NOMO-1 treated with DMSO at 0.1 percent for 48 hours (cell line): Measurements from ENCODE around the gene NR5A1.
A peak's percentile ranks its signal among the peaks of the same experiment; 100 is the strongest.

Experiments used
- DNase-seq: peaks from one replicate; lab custom pipeline; 2025; ENCODE audit not compliant: unreplicated experiment; lab: John Stamatoyannopoulos, UW

NR5A1 gene

DNA sequence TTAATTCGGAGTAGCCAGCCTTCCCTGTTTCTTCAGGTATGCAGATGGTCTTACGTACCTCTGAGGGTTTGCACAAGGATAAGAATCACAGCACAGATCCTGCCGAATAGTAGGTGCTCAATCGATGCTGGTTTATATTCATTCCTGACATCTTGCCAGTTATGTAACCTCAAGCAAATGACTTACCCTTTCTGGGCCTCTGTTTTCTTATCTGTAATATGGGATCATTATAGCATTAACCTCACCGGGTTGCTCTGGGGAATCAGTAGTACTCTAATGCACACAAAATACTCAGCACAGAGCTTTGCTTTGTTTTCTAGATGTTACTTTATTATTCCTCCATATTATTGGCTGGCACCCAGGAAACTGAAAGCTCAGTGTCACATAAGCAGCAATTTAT is 7.7 kb upstream of the NR5A1 start:
- DNase-seq = no peak

DNA sequence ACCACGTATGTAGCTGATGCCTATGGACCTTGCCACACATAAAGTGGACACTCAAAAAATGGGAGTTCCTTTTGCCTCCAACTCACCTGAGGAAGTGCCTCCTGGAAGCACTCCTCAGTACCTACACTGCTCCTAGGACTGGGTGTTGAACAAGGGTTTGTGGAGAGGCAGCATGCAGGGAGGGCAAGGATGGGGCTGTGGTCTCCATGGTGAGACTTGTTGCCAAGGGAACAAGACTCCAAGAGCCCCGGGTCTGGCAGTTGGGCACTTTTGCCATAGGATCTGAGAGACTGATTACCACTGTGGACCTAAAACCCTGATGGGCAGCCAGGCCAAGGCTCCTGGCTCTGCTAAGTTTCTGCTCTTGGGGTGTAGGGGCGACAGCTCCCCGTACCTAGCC is 6.9 kb upstream of the NR5A1 start:
- DNase-seq = no peak

DNA sequence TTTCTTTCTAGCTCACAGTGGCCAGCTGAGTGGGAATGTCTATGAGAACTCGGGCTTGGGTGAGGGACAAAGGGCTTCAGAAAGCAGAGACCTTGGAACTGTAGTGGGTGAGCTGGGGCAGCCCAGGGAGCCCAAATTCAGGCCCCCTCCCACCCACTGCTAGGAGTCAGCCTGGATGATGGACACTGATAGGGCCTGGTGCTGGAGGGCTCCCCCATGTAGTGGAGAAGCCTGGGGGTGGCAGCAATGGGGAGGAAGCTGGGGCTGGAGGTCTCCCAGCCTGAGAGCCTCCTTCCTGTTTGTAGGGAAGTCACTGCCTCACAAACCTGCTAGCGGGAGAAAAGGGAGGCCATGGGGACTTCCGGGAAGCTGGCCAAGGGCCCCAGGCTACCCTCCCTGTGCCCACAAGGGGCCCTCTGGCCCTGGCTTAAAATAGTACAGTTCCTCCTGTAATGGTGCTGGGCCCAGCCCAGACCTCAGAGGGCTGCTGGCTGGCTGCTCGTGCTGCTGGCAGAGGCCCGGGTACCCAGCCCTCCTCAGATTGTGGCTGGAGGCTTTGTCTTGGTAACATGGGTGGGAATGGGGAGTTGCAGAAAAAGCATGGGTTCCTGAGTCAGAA is 6.3 kb upstream of the NR5A1 start:
- DNase-seq = peak; percentile 44

DNA sequence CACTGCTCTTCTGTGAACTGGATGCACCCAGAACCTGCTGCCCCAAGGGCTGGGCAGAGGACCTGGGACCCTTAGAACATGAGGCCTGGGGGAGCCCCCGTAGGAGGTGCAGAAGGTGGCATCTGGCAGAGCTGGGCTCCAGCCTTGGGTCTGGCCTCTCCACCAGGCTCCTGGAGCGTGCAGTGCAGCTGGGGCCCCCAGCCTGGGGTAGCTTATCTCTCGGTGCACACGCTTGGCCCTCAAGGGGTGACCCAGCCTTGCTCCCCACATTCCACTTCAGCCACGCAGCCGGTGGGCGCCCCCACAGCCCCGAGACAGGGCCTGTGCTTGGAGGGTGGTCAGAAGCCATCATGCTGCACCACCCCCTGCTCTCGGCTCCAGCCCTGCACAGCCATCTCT is 5.6 kb upstream of the NR5A1 start:
- no peak for DNase-seq

DNA sequence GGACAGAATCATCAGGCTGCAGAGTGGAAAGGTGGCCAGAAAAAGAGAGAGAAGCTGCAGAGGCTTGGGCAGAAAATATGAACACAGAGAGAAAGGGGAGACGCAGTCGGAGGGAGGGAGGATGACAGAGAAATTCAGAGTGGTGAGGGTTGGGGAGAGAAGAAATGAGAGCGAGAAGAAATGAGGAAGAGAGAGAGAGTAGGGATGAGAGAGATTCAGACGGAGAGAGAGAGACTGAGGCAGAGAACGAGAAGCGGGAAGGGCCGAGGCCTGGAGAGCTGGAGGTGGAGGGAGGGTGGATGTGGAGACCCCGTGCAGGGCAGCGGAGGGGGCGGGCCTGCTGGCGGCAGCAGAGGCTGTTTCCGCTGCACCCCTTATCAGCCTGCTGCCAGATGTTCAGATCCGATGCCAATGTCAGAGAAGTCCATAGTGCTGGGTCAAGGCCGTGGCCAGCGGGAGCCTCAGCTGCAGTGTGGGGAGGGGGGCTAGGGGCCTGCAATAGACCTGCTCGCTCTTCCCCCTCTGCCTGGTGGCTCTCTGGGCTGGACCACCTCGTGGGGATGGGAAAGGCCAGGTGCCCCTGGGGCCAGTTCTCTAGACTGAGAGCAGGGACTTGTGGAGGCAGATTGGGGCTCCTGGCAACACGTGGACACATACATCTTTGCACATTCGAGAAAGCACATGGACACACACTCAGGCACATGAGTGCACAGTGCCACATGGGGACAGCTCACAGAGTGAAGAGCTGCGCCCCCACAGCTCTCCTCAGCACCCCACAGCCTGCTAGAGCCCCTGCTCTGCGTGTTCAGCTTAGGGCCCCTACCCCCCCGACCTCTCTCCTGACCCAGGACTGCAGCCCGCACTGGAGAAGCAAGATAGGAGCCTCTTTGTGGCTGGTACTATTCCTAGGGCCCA is 4.9 kb upstream of the NR5A1 start:
- no peak for DNase-seq

DNA sequence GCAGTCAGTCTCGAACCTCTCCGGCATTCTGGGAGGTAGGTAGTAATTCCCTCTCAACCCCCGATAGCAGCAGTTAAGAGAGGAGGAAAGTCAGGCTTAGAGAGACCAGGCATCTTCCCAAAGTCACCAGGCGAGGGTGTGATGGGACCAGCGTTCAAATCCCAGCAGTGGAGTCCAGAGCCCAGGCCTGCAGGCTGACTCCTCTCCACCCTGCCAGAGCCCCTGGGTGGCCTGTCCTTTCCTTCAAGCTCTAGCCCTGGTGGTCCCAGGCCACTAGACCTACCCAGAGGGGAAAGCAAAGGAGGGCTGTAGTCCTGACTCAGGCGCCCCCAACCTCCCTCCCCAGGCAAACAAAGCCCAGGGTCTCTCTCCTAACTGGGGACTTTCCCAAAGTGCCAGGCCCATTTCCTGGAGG is 4.2 kb upstream of the NR5A1 start:
- DNase-seq = no peak

DNA sequence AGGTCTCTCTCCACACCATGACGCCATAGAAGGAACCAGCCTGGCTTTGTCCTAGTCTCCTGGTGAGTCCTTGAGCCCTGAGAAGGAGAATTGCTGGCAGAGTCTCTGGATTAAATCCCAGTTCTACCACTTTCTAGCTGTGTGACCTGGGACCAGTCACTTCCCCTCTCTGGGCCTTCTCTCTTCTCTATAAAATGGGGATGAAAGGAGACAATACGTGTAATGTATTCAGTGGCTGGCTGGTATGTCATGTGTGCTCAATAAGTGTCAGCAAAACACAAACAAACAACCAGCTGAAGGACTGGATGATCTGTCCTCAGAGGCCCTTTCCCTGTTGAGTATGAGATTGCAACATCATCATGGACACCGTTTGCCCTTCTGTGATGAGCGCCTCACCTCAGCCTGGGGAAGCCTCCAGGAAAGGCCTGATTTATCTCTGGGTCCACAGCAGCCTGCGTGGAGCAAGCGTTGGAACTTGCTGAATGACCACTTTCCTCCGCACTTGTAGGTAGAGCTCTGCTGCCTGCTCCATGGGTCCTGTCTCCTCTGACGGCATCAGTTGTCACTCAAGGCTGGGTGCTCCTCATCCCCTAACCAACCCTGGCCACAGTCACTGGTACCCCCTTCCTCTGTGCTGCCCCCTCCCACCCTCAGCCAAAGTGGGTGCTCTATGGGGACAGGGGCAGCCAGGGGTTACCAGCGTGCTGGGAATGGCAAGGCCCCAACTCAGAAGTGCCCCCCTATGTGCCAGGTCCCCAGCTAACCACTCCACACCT is 3.6 kb upstream of the NR5A1 start:
- no peak for DNase-seq

DNA sequence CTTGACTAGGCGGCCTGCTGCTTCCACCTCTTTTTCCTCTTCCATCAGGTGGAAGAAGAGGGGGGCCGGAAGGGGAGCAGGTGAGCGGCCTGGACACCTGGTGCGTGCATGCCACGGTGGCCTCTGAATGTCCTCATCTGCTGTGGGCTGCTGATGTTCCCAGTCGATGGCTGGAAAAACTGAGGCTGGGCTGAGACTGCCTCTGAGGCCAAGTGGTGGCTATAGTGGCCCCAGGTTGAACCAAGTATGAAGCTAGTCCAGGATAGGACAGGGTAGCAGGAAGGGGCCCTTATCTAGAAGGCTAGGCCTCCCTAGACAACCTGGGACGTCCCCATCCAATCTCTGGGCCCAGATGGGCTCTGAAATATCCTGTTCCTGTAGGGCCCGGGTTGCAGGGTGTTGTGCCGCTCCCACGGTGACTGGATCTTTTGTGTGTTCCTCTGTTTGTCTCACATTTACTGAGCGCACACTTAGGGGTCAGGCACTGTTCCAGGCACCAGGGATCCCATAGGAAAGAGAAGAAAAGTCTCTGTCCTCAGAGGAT is 753 bp upstream of the NR5A1 start:
- DNase-seq = no peak

DNA sequence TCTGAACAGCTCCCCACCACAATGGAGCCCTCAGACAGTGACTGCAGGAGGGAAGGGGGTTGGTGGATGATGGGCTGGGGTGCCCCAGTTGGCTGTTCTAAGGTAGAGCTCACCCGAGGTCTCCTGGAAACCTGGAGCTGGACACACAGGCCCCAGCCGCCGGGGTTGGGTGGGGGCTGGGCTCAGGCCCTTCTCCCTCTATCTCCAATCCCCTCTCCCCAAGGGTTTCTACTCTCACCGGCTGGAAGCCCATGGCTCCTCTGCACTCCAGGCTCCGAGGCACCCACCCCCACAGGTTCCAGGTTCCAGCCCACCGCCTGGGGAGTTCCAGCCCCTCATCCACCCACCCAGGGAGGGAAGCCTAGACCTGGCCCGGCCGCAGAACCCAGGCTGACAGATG is 766 bp downstream of the NR5A1 start:
- DNase-seq = no peak

DNA sequence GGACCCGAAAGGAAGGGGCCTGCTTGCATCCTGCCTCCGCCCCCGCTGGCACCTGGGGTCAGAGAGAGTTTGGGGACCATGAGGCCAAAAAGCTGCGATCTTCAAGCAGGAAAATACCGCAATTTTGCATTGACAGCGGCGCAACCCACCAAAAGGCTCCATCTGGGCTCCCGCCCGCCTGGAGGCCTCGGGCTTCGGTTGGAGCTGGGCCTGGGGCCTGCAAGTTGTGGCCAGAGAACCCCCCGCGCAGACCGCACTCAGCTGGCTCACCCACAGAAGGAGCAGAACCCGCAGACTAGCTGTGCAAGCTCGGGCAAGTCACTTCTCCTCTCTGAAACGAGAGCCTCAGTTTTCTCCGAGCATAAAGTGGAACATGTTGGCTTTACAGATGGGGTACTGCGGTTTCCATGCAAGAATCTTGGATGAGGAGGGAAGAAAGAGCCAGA is 1.3 kb downstream of the NR5A1 start:
- no peak for DNase-seq

DNA sequence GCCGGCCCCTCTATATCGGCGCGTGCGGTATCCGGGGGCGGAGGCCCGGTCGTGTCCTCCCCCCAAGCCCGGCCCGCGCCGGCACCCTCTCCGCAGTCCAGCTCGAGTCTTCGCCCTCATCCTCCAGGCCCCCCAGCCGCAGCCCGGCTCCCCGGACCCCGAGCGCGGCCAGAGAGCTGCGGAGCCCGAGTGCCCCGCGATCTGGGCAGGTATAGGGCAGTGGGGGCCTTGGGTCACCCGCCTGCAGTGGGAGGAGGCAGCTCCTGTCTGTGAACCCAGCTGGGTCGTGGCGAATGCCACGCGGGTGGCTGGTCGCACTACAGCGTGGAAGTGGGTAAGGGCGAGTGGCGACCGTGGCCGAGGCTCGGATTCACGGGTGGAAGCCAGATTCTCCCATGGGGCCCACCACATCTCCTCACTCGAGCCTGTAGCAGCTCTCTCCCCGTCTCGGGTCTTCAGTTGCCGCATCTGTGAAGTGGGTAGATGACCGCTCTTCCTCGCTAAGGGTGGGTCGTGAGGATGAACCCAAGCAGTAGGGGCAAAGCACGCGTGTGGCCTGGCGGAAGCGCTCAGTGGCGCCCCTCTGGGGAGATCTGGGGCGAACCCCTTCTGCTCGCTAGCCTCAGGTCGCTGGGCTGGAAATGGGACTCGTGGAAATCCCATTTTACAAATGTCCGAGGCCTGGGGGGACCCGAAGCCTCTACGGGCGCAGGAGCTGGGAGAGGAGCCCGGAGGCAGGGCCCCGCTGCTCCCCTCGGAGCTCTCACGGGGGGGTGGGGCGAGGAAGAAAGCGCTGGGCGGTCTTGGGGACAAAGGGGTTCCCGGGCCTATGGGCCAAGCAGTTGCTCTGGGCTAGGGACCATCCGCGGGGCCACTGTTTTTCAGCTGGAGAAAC is 1.9 kb downstream of the NR5A1 start:
- DNase-seq = no peak

DNA sequence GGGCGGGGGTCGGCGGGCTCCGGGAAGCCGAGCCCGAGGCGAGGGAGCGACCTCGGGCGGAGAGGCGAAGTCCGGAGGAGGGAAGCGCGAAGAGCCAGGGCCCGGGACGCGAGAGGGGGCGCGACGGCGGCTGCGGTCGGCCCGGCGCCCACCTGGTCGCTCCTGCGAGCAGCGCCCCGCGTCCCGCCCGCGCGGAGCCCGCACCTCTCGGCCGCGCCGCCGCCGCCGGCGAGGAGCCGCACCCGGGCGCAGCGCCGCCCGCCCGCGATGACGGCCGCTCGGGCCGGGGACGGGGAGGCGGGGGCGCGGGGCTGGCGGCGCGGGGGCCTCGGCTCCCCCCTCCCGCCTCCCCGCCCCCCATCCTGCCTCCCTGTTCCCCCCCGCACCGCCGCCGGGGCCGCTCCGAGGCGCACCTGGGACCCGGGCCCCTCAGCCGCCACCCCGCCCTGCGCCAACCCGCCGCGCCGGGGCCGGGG is 2.6 kb downstream of the NR5A1 start:
- DNase-seq = no peak

DNA sequence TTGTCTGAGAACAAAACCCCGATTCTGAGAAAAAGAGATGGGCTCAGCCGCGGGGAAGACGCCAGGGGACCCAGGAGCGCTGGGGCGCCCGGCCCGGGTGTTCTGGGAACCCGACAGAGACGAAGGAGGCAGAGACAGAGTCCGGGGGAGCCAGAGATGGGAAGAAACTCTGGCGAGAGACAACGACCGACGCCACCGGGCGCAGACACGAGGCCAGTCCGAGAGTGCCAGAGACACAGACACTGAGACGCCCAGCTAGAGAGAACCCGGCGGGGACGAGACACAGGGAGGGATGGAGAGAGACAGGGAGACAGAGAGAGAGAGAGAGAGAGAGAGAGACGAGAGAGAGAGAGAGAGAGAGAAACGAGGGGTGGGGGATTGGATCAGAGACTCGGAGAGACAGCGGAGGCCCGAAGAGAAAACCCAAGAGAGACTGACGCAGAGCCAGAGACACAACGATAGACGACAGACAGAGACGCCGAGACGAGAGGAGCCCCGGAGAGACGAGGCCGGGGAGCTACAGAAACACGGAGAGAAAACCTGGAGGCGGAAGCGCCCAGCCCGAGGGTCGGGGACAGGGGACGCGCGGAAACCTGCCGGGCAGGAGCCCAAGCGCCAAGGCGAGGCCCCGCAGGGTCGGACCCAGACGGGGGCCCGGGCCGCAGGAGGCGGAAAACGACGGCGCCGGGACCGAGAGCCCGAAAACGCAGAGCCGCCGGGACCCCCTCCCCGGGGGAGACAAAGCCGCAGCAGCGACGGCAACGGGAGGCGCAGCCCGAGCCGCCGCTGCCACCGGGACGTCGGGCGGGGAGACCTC is 3.3 kb downstream of the NR5A1 start:
- DNase-seq = no peak

DNA sequence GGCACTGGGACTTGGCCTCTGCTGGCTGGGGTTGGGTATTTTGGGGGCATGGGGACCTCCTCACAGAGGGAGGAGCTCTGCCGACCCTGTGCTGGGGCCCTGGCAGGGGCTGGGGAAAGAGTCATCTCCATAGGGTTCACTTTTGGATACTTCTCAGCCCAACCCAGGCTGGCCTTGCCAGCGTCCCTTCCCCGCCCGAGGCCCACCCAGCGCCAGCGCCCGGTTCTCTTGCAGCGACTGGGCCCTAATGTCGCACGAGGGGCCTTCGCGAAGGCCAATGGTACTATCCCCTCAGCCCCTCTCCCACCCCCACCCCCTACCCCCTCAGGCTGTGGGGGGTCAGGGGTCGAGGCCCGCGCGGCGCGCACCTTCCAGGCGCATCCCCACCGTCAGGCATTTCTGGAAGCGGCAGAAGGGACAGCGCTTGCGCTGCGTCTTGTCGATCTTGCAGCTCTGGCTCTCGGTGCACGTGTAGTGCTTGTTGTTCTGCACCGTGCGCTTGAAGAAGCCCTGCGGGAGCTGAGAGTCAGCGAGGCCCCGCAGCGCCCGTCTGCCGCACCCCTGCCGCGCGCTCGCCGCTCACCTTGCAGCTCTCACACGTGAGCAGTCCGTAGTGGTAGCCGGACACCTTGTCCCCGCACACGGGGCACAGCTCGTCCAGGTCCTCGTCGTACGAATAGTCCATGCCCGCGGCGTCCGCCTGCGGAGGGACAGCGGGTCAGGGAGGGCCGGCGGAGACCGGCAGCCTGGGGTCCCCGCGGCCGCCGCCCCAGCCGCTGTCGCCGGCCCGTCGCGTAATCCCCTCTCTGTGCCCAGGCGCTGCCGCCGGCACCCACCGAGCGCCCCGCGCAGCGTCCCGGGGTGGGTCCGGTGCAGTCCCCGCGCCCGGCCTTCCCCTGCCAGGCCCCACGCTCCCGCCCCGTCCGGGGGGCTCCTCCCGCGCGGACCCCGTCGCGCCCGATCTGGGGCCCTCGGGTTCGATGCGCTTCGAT is 4.2 kb downstream of the NR5A1 start:
- no peak for DNase-seq

DNA sequence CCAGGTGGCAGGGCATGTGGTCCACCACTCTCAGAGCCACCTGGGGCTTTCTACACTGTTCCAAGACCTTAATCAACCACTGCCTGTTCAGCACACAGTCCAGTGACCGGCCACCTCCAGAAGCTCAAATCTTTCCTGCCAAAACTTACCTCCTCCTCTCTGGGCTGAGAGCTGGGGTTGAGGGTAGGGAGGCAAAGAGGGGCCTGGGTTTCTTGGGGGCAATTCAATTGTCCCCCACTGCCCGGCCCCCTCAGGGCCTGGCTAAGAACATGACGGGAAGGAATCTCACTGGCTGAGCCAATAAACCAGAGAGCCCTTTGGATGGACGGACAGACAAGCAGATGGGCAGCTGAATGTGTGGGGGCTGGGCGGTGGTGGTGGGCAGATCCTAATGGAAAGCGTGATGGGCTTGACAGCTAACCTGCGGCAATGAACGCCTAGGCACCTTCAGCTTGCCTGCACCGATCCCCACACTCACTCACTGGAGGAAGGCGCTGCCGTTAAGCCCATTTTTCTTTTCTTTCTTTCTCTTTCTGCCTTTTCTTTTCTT is 5.4 kb downstream of the NR5A1 start:
- DNase-seq = no peak

DNA sequence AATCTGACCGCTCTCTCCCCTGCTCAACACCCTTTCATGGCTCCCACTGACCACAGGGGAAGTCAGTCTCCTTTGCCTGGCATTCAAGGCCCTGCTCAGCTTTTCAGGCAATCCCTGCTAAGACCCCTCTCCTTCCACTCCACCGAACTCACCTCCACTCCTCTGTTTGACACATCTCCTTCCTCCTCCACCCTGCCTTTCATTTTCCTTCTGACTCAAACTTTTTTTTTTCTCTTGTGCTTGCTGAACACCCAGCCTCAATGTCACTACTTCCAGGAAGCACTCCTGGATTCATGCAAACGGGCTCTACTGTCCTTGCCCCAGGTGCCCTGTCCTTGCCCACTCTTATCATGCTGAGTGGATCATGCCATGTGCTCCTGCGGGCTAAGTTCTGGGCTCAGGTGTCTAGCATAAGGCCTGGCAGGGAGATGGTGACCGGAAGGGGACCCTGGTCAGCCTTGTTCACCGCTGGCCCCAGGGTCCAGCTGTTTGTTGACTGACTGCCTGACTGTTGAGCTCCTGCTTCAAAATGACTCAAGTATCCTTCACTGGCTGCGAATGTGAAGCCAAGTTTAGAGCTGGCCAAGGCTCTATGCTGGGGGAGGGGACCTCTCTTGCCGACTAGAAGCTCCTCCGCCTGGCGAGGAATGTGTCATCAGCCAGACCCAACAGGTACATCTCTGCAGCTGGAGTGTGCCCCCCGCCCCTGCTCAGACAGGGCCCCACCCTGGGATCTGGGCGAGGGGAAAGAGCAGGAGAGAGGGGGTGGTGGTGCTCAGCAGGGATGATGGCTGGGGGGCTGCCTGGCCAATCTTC is 6.2 kb downstream of the NR5A1 start:
- no peak for DNase-seq
